HFF-Myc (cell line): ENCODE measurements around the gene UTP15.

Source experiments
- DNase-seq: peaks from one replicate; pipeline ENCODE4 v3.0.0-alpha.2; 2011; ENCODE audit warnings: low read depth; ENCODE audit errors: extremely low read depth
- H3K4me3 ChIP-seq: replicated peaks from 2 replicates; pipeline ENCODE4 v1.5.1; 2011; ENCODE audit warnings: low read depth, mild to moderate bottlenecking, control low read depth, low read length
- CTCF ChIP-seq: IDR thresholded peaks from 2 replicates; pipeline ENCODE4 v1.5.1; 2012; ENCODE audit warnings: mild to moderate bottlenecking, low read depth, low read length, control low read depth; ENCODE audit errors: missing control alignments

Gene UTP15

GRCh38 chr5:73625944-73626811 lies 60.6 kb downstream of the UTP15 start, which contains the start of gene ARHGEF28:
ARHGEF28 (plus strand) TSS chr5:73626196; CDS start chr5:73684852, 58,656 bp downstream.
- TF ChIP-seq CTCF = no peak
- peak within 1 kb of the TSS; percentile 69 for H3K4me3 ChIP-seq
- no peak for DNase-seq

GRCh38 chr5:73626814-73627313 lies 61.3 kb downstream of the UTP15 start:
- H3K4me3 ChIP-seq = peak overlapping the region; percentile 69
- DNase-seq = no peak
- no peak for TF ChIP-seq CTCF

GRCh38 chr5:73629456-73629855 lies 63.9 kb downstream of the UTP15 start:
- no peak for DNase-seq
- no peak overlapping the region for H3K4me3 ChIP-seq
- TF ChIP-seq CTCF = no peak

GRCh38 chr5:73630765-73631164 lies 65.2 kb downstream of the UTP15 start:
- no peak overlapping the region for H3K4me3 ChIP-seq
- TF ChIP-seq CTCF = no peak
- no peak for DNase-seq

GRCh38 chr5:73631500-73631899 lies 66.0 kb downstream of the UTP15 start:
- DNase-seq = no peak
- no peak for TF ChIP-seq CTCF
- H3K4me3 ChIP-seq = no peak overlapping the region
